HG03139 (cell line): Measurements from ENCODE around the gene SSX4B.
"Not testable (repeated sequence)": the region's sequence is repeated elsewhere in the genome, so short reads cannot be mapped to it uniquely, and the experiment has no call there.

Experiments
- ATAC-seq: cut with Tn5 transposase; IDR thresholded peaks from one replicate; pipeline ENCODE4 v1.9.1; 2021; ENCODE audit not compliant: unreplicated experiment

The SSX4B gene, protein sequence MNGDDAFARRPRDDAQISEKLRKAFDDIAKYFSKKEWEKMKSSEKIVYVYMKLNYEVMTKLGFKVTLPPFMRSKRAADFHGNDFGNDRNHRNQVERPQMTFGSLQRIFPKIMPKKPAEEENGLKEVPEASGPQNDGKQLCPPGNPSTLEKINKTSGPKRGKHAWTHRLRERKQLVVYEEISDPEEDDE

GRCh38 chrX:48411860-48412259, at the start of gene SSX4B:
Gene SSX4B, minus strand, starts transcription at chrX:48411960. Its CDS starts 588 bp downstream, at chrX:48411372.
- ATAC-seq: not testable (repeated sequence)

DNA sequence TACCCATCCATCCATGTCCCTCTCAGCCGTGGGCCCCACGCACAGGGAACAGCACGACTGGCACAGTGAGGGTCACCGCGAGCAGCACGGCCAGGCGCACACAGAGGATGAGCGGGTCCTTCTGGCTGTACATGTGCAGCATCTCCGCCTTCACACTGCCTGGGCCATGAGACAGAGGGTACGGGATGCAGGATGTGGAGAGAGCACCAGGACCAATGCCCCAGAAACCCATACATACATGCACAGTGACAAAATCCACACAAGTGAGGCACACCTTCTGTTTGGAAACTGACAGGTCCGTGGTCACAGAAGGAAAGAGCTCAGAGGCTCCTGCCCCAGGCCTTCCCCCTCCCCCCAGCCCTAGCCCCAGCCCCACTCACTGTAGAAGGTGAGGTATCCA, 48.8 kb upstream of the SSX4B start:
- no peak for ATAC-seq

- no peak for ATAC-seq
Measured at GRCh38 chrX:48460031-48460430, 48.3 kb upstream of the SSX4B start.

- ATAC-seq: no peak
Measured at GRCh38 chrX:48459483-48459882, 47.7 kb upstream of the SSX4B start.

- no peak for ATAC-seq
Measured at GRCh38 chrX:48458711-48459110, 47.0 kb upstream of the SSX4B start.

DNA sequence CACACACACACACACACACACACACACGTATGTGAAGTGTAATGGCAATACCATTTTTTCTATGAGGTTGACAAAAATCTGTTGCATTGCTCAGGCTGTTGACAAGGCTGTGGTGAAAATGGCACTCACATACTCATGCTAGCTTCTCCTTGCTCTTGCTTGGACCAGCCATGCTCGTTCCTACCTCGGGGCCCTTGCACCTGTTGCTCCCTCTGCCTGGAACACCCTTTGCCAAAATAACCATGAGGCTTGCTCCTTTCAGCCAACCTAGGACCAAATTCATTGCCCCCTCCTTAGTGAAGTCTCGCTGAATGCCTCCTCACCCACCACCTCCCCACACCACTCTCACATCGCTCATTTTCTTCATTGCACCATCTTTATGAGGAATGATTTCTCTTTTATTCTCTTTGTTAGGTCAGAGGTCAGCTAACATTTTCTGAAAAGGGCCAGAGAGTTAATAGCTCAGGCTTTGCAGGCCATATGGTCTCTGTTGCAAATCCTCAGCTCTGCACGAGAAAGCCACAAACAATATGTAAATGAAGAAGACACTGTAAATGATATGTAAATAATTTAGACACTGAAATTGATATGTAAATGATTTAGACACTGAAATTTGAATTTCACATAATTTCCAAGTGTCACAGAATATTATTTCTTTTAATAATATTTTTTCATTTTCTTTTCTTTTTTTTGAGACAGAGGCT, 45.0 kb upstream of the SSX4B start:
- no peak for ATAC-seq

- ATAC-seq: no peak
Measured at GRCh38 chrX:48451708-48452107, 39.9 kb upstream of the SSX4B start.

GRCh38 chrX:48450076-48450475, 38.3 kb upstream of the SSX4B start:
- no peak for ATAC-seq

- ATAC-seq: not testable (repeated sequence)
Measured at GRCh38 chrX:48447201-48447600, 35.4 kb upstream of the SSX4B start.

DNA sequence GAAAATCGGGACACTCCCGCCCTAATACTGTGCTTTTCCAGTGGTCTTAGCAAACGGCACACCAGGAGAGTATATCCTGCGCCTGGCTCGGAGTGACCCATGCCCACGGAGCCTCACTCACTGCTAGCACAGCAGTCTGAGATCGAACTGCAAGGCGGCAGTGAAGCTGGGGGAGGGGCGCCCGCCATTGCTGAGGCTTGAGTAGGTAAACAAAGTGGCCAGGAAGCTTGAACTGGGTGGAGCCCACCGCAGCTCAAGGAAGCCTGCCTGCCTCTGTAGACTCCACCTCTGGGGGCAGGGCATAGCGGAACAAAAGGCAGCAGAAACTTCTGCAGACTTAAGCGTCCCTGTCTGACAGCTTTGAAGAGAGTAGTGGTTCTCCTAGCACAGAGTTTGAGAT, 22.0 kb upstream of the SSX4B start:
- not testable (repeated sequence) for ATAC-seq

GRCh38 chrX:48430166-48430565, 18.4 kb upstream of the SSX4B start:
- not testable (repeated sequence) for ATAC-seq

- ATAC-seq: not testable (repeated sequence)
Measured at GRCh38 chrX:48429606-48430005, 17.8 kb upstream of the SSX4B start.

DNA sequence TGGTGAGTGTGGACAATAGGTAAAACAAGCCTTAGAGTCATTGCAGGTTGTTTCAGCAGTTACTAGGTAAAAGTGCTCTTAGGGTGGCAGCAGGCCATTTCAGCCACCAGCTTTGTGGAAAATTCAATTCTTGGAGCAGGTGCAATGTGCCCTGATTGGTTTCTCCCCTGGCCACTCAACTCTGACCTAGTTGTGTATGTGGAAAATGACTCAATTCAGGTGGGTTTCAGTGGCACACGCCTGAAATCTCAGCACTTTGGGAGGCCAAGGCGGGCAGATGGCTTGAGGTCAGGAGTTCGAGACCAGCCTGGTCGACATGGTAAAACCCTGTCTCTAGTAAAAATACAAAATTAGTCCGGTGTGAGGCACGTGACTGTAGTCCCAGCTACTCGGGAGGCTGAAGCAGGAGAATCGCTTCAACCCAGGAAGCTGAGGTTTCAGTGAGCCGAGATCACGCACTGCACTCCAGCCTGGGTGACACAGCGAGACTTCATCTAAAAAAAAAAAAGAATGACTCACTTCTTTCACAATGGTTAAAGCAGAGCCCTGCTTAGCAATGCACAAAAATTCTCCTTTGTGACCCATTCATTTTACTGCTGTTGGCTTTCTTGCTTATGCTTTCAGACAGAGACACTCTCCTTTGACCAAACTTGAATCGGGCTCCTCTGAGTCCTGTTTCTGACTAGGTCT, 15.4 kb upstream of the SSX4B start:
- not testable (repeated sequence) for ATAC-seq

GRCh38 chrX:48397825-48398224, 13.9 kb downstream of the SSX4B start:
- not testable (repeated sequence) for ATAC-seq

DNA sequence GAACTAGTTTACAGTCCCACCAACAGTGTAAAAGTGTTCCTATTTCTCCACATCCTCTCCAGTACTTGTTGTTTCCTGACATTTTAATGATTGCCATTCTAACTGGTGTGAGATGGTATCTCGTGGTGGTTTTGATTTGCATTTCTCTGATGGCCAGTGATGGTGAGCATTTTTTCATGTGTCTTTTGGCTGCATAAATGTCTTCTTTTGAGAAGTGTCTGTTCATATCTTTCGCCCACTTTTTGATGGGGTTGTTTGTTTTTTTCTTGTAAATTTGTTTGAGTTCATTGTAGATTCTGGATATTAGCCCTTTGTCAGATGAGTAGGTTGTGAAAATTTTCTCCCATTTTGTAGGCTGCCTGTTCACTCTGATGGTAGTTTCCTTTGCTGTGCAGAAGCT, 14.8 kb downstream of the SSX4B start:
- ATAC-seq: not testable (repeated sequence)

DNA sequence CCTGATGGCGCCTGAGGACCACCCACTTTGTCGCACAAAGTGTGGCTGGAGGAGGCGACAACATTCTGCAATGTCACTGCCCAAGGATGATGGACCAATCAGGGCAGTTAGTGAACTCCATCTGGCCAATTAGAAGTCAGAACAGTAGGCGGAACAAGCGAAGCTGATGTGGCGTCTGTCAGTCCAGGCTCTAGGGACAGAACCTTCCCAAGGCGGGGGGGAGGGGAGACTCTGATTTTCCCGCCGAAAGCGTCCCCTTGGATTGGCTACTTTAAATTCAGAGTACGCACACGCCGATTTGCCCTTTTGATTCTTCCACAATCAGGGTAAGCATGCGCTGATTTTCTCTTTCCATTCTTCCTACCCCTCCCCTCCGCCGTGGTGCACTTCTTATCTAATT, 28.5 kb downstream of the SSX4B start, which contains the start of gene SSX4:
Gene SSX4 (plus strand): TSS at position 301 of the 400 bp plus-strand sequence. CDS start 515 bp downstream, outside the sequence.
- ATAC-seq: not testable (repeated sequence)

DNA sequence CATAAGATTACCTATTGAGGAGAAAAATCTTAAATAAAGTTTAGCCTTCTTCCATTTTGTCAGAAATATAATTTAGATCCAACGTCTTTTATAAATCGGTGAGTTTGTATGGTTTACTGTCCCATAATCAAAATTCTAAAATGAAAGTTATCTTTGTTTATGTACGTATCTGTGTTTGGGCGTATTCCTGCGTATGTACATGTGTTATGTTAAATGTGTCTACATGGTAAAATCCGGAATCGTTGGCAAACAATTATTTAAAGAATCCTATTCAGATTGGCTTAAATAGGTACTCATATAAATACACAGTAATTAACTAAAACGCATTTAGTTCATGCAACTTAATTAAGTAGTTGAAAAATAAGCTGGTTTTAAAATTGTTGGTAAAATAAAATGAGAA, 41.4 kb downstream of the SSX4B start:
- ATAC-seq: not testable (repeated sequence)

- not testable (repeated sequence) for ATAC-seq
Measured at GRCh38 chrX:48367717-48368408, 43.9 kb downstream of the SSX4B start.

DNA sequence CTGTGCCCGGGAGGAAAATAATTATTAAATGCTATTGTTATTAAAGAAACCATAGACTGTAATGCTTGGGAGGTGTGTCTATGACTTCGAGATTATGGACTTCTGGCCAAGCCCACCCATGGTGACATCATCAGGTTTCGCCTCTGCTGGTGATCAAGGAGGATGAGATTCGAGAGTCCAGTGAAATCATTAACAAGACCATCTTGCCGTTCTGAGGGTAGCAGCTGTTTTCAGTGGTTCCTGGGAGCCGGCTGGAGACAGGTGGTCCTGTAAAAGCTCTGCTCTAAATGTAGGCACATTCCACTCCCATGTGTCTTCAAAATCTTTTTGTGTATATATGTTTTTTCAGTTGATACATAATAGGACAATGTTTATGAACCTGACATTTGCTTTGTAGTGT, 52.5 kb downstream of the SSX4B start:
- not testable (repeated sequence) for ATAC-seq

- ATAC-seq: no peak
Measured at GRCh38 chrX:48357681-48358080, 54.1 kb downstream of the SSX4B start.
